CD14-positive monocyte (primary cell): ENCODE measurements around the gene FXYD1. TPM values are rescaled to one million over a fixed set of nuclear protein-coding genes. Genes with fewer than 3 reads are reported as not detected.
A peak's percentile ranks its signal among the peaks of the same experiment; 100 is the strongest.

Experiments used
- DNase-seq, 3 donors: peaks; one replicate each; pipeline ENCODE4 v3.0.0-alpha.2; 2011 to 2022
- H2AFZ ChIP-seq: 2 replicates; pipeline ENCODE4 v1.6.0; 2012; ENCODE audit warnings: mild to moderate bottlenecking, low read depth, low read length, inconsistent platforms; ENCODE audit not compliant: insufficient read depth, poor library complexity, severe bottlenecking
- H3K27ac ChIP-seq, 2 donors: 1 replicate in 1 of 2; 2 replicates in 1 of 2; pipeline ENCODE4 v1.5.1; 2012 to 2013; ENCODE audit warnings: low read length in 2 of 2, control low read depth in 1 of 2, inconsistent platforms in 1 of 2, low read depth in 1 of 2, mild to moderate bottlenecking in 1 of 2
- H3K27me3 ChIP-seq, 2 donors: one replicate each; pipeline versions ENCODE4 v1.6.0 to v1.6.1; 2011 to 2013; ENCODE audit warnings: low read length in 2 of 2; ENCODE audit not compliant: control insufficient read depth in 2 of 2, insufficient read depth in 2 of 2
- H3K36me3 ChIP-seq, 2 donors: replicated peaks in 1 of 2; 1 replicate in 1 of 2; 2 replicates in 1 of 2; pipeline versions ENCODE4 v1.5.1 to v1.6.1; 2012 to 2013; ENCODE audit warnings: low read length in 2 of 2, control low read depth in 1 of 2, inconsistent platforms in 1 of 2, mild to moderate bottlenecking in 1 of 2; ENCODE audit not compliant: insufficient read depth in 2 of 2, control insufficient read depth in 1 of 2
- H3K4me1 ChIP-seq, 2 donors: 1 replicate in 1 of 2; 2 replicates in 1 of 2; pipeline versions ENCODE4 v1.5.1 to v1.6.1; 2012 to 2013; ENCODE audit warnings: low read length in 2 of 2, control low read depth in 1 of 2, inconsistent platforms in 1 of 2, mild to moderate bottlenecking in 1 of 2, moderate library complexity in 1 of 2; ENCODE audit not compliant: insufficient read depth in 2 of 2, control insufficient read depth in 1 of 2
- H3K4me2 ChIP-seq: replicated peaks from 2 replicates; pipeline ENCODE3; 2012; ENCODE audit warnings: low read length, moderate library complexity, mild to moderate bottlenecking; ENCODE audit not compliant: poor library complexity, severe bottlenecking; ENCODE audit errors: extremely low read depth
- H3K4me3 ChIP-seq, 3 experiments: fragments of 200-600 bp in 1 of 3; sonication (generic) in 1 of 3; replicated peaks in 1 of 3; 1 replicate in 2 of 3; 2 replicates in 1 of 3; pipeline ENCODE4 v1.5.1; 2011 to 2013; ENCODE audit warnings: low read length in 3 of 3, mild to moderate bottlenecking in 3 of 3, control low read depth in 2 of 3, low read depth in 2 of 3, inconsistent platforms in 1 of 3, moderate library complexity in 1 of 3
- H3K79me2 ChIP-seq: 2 replicates; pipeline ENCODE4 v1.6.0; 2012; ENCODE audit warnings: mild to moderate bottlenecking, control low read depth, inconsistent platforms, low read length, moderate library complexity; ENCODE audit not compliant: insufficient read depth
- H3K9ac ChIP-seq: 2 replicates; pipeline ENCODE4 v1.6.0; 2017; ENCODE audit warnings: low read length, mild to moderate bottlenecking; ENCODE audit not compliant: insufficient read depth, poor library complexity, severe bottlenecking
- H3K9me3 ChIP-seq, 2 donors: replicated peaks in 1 of 2; 1 replicate in 1 of 2; 2 replicates in 1 of 2; pipeline versions ENCODE4 v1.5.1 to v1.6.1; 2012 to 2013; ENCODE audit warnings: low read length in 2 of 2, control low read depth in 1 of 2; ENCODE audit not compliant: control insufficient read depth in 1 of 2, insufficient read depth in 1 of 2
- H4K20me1 ChIP-seq: 2 replicates; pipeline ENCODE4 v1.6.0; 2012; ENCODE audit warnings: mild to moderate bottlenecking, low read length, control low read depth, moderate library complexity; ENCODE audit not compliant: insufficient read depth
- H3K27ac Mint-ChIP-seq, 7 donors: one replicate each; pipeline ENCODE4 v1.8.0; 2020; ENCODE audit warnings: mild to moderate bottlenecking in 7 of 7, mixed read lengths in 7 of 7, moderate library complexity in 6 of 7, inconsistent platforms in 2 of 7
- H3K27me3 Mint-ChIP-seq, 3 donors: one replicate each; pipeline ENCODE4 v1.8.0; 2021 to 2022; ENCODE audit warnings: low read depth in 3 of 3, mild to moderate bottlenecking in 3 of 3, mixed read lengths in 3 of 3, moderate library complexity in 3 of 3, inconsistent platforms in 1 of 3
- H3K36me3 Mint-ChIP-seq, 2 donors: one replicate each; pipeline ENCODE4 v1.8.0; 2020; ENCODE audit warnings: mixed read lengths in 2 of 2, inconsistent platforms in 1 of 2, mild to moderate bottlenecking in 1 of 2
- H3K4me1 Mint-ChIP-seq: one replicate; pipeline ENCODE4 v1.8.0; 2020; ENCODE audit warnings: mild to moderate bottlenecking, mixed read lengths
- H3K4me3 Mint-ChIP-seq, 2 donors: one replicate each; pipeline ENCODE4 v1.8.0; 2020; ENCODE audit warnings: mild to moderate bottlenecking in 2 of 2, mixed read lengths in 2 of 2, moderate library complexity in 1 of 2
- H3K9me3 Mint-ChIP-seq, 7 donors: one replicate each; pipeline ENCODE4 v1.8.0; 2020 to 2022; ENCODE audit warnings: mixed read lengths in 7 of 7, mild to moderate bottlenecking in 6 of 7, moderate library complexity in 6 of 7, inconsistent platforms in 2 of 7
- WGBS: methylation state at CpG from one replicate; pipeline ENCODE4 v1.1.5; 2013; ENCODE audit warnings: missing lambda C conversion rate; ENCODE audit not compliant: insufficient coverage; 5-methylcytosine and 5-hydroxymethylcytosine counted together
- intact Hi-C, 2 donors: fragments of 100-400 bp; cut with micrococcal nuclease; formaldehyde crosslinking; loops; one replicate each; pipeline versions ENCODE4 v1.15.0 to v1.15.1; 2023
- polyA plus RNA-seq, 3 donors: library from polyadenylated mRNA; depleted of rRNA in 1 of 3; unstranded in 2 of 3; stranded (reverse) in 1 of 3; fragments of 300-500 nt in 2 of 3; fragments of >200 nt in 1 of 3; fragmentation: Illumina TruSeq in 2 of 3; gene quantifications; 1 replicate in 2 of 3; 2 replicates in 1 of 3; pipeline ENCODE4 v1.2.3, GENCODE V29; 2012 to 2021
- TF ChIP-seq, protein P1 (sequence below): fragments of 200-600 bp; IDR thresholded peaks from one replicate; pipeline ENCODE4 v1.8.0; 2022; ENCODE audit warnings: antibody characterized with exemption, mild to moderate bottlenecking

The FXYD1 gene
- polyA plus RNA-seq, 3 donors = 0.25 to 0.74 TPM; not detected in 1

DNA sequence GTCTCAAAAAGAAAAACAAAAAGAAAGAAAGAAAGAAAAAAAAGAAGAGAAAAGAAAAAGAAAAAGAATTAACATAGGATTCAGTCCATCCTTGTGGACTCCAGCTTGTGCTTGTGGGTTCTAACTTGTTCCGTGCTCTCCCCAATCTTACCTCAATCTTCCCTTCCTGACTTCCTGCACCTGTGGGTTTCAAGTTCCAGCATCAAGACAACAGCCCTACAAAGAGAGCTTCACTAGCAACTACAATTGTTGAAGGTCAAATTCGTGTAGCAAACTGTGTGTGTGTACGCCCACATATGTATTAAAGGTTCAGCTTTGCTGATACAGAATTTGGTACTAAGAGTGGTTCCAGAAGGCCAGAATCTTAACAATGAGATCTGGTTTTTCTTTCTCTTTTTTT, 41.2 kb downstream of the FXYD1 start:
- H3K9me3 ChIP-seq = no peaks in the 10 kb centered on the region
- no peak for DNase-seq
- intact Hi-C loops = loop anchor here in 1 of 2 donors (5.0 kb wide), 1 partner anchor 32 kb away; no protein-coding TSS in a partner anchor
- no peaks in the 10 kb centered on the region for H3K27me3 ChIP-seq
- peaks cover 0 to 3% (median 2%) of the 10 kb centered on the region in 3 donors for H3K27me3 Mint-ChIP-seq
- no peaks in the 10 kb centered on the region for H3K36me3 ChIP-seq
- no peak overlapping the region for H3K4me2 ChIP-seq
- H3K4me3 ChIP-seq = no peak overlapping the region
- H3K4me1 ChIP-seq = peaks cover 16 to 17% of the 10 kb centered on the region in 2 donors
- H4K20me1 ChIP-seq = no peaks in the 10 kb centered on the region
- no peak overlapping the region for H3K9ac ChIP-seq
- TF ChIP-seq, protein P1, sequence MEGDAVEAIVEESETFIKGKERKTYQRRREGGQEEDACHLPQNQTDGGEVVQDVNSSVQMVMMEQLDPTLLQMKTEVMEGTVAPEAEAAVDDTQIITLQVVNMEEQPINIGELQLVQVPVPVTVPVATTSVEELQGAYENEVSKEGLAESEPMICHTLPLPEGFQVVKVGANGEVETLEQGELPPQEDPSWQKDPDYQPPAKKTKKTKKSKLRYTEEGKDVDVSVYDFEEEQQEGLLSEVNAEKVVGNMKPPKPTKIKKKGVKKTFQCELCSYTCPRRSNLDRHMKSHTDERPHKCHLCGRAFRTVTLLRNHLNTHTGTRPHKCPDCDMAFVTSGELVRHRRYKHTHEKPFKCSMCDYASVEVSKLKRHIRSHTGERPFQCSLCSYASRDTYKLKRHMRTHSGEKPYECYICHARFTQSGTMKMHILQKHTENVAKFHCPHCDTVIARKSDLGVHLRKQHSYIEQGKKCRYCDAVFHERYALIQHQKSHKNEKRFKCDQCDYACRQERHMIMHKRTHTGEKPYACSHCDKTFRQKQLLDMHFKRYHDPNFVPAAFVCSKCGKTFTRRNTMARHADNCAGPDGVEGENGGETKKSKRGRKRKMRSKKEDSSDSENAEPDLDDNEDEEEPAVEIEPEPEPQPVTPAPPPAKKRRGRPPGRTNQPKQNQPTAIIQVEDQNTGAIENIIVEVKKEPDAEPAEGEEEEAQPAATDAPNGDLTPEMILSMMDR = no peak
- no peaks in the 10 kb centered on the region for H3K36me3 Mint-ChIP-seq
- H3K4me1 Mint-ChIP-seq = peaks cover 36% of the 10 kb centered on the region
- peak overlapping the region in 1 of 7 donors; percentile 43 for H3K27ac Mint-ChIP-seq
- no peak overlapping the region for H2AFZ ChIP-seq
- H3K9me3 Mint-ChIP-seq = peaks cover 0 to 13% (median 6%) of the 10 kb centered on the region in 7 donors
- H3K27ac ChIP-seq = no peak overlapping the region
- WGBS = 17% methylated on average over 1 of the region's 3 CpGs
- no peak overlapping the region for H3K4me3 Mint-ChIP-seq
- no peaks in the 10 kb centered on the region for H3K79me2 ChIP-seq

DNA sequence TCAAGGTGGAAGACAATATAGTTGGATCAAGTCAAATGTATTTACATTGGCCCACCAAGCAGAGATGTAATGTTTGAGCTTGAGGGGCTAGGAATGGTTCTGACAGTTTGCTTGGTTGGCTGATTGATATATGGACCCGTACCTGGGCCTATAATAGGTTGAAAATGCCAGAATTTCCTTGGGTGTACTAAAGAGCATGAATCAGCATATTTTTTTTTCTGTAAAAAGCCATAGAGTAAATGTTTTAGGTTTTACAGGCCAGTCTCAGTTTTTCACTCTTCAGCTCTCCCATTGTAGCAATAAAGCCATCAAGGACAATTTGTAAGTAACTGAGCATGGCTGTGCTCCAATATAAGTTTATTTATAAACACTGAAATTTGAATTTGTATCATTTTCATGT, 42.8 kb downstream of the FXYD1 start:
- intact Hi-C loops = no loop called here
- H3K27ac Mint-ChIP-seq = no peak overlapping the region
- no peak overlapping the region for H3K4me3 Mint-ChIP-seq
- H3K4me1 ChIP-seq = peaks cover under 1 to 2% of the 10 kb centered on the region in 2 donors
- DNase-seq = no peak
- no peaks in the 10 kb centered on the region for H3K9me3 ChIP-seq
- TF ChIP-seq, protein P1 = no peak
- no peaks in the 10 kb centered on the region for H3K36me3 ChIP-seq
- H2AFZ ChIP-seq = no peak overlapping the region
- H3K4me1 Mint-ChIP-seq = peaks cover 20% of the 10 kb centered on the region
- H3K27me3 Mint-ChIP-seq = peaks cover 0 to 5% (median 2%) of the 10 kb centered on the region in 3 donors
- peaks cover 0 to 13% (median 7%) of the 10 kb centered on the region in 7 donors for H3K9me3 Mint-ChIP-seq
- no peak overlapping the region for H3K27ac ChIP-seq
- H3K9ac ChIP-seq = no peak overlapping the region
- no peaks in the 10 kb centered on the region for H4K20me1 ChIP-seq
- WGBS = no CpG with 5 or more reads among the region's 1 CpG
- no peaks in the 10 kb centered on the region for H3K79me2 ChIP-seq
- no peak overlapping the region for H3K4me3 ChIP-seq
- no peaks in the 10 kb centered on the region for H3K36me3 Mint-ChIP-seq
- H3K4me2 ChIP-seq = no peak overlapping the region
- H3K27me3 ChIP-seq = no peaks in the 10 kb centered on the region
